Stimulated activated CD8-positive, alpha-beta memory T cell treated with anti-CD3 and anti-CD28 coated beads, Interleukin-12 subunit alpha, Interleukin-12 subunit beta, amount 100 ng/mL, for 24 hours (primary cell): ENCODE data around the gene TM9SF1.

Source experiments
- DNase-seq: peaks from one replicate; pipeline ENCODE4 v3.0.0-alpha.2; 2020; ENCODE audit errors: extremely low read depth

The TM9SF1 gene

DNA sequence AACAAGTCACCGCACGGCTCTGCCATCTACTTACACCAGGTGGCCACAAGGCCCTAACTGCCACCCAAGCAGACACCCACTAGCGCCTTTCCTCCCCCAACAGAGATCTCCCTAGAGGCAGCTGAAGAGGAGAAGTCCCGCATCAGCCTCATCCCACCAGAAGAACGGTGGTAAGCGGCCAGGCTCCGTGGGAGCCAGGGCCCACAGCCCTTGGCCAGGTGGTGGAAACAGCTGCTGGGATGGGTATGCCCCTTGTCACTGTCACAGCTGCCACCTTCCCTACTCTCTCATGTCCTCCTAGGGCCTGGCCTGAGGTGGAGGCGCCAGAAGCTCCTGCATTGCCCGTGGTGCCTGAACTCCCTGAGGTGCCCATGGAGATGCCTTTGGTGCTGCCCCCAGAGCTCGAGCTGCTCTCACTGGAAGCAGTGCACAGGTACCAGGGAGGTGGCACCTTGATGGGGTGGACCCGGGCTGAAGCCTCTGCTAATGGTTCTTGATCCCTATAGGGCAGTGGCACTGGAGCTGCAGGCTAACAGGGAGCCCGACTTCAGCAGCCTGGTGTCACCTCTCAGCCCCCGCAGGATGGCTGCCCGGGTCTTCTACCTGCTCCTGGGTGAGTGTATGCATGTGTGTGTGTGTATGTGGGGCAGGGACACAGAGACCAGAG is 15.8 kb downstream of the TM9SF1 start:
- DNase-seq: no peak

DNA sequence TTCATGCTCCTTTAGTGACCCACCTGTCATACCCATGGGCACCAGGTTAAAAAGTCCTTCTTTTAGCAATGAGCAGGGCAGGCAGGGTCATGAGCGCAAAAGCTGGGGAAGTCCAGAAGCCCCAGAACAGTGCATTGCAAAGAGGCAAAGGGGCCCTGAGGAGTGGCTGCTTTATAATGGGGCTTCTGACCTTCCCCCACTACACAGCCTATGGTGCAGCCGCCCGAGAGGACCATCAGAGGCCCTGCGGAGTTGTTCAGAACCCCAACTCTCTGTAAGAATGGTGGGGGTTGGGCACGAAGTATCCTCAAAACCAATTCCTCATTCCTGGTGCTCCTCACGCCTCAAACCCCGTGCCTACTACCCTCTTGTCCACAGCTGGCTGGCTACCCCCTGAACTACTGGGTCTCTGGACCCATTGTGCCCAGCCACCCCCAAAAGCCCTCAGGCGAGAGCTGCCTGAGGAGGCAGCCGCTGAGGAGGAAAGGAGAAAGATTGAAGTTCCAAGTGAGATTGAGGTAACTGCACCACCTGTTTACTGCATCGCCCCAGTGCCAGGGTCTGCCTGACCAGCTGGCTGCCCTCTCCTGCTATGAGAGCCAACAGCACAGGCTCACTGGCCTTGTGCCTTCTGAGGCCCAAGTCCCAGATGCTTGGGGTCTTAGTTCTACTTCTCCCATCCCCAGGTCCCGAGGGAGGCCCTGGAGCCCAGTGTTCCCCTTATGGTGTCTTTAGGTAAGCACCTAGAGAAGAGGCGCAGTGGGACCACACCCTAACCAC is 16.7 kb downstream of the TM9SF1 start:
- no peak for DNase-seq

DNA sequence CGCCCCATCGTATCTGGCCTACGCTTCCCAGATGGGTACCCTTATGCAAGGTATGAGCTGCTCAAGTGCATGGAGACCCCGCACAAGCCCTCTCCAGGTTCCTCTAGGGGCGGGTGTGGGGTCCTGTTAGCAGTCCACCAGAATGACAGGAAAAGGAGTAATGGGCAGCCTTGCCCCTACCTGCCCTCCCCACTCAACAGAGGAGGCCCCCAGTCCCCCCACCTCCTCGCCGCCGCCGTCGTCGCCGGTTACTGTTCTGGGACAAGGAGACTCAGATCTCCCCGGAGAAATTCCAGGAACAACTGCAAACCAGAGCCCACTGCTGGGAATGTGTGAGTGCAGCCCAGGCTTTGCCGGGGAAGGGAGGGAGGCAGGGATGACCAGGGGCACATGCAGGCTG is 17.4 kb downstream of the TM9SF1 start:
- no peak for DNase-seq

DNA sequence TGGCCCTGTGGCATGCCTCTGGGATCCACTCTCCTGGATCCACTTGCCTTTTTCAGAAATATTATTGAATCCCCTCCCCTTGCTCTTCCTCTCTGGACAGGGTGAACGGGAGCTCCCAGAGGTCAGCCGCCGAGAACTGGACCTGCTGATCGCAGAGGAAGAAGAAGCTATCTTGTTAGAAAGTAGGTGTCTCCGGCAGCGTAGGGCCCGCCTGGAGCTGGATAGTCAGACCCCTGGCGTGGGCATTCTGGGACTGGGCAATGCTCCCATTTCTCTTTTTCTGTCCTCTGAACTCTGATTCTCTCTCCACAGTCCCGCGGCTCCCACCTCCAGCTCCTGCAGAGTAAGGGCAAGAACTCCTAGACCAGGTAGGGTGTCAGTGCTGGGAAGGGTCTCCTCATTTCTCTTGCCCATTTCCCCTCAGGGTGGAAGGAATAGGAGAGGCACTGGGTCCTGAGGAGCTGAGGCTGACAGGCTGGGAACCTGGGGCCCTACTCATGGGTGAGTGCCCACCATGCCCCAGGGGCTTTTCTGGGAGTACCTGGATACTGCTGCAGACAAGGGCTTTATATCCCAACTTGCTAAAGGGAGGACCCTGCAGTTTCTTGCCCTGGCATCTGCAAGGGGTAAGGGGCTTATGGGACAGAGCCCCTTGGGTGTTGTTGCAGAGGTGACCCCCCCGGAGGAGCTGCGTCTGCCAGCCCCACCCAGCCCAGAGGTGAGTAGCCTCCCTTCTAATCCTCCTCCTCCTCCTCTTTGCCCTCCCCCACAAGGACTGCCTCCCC is 18.0 kb downstream of the TM9SF1 start:
- no peak for DNase-seq

DNA sequence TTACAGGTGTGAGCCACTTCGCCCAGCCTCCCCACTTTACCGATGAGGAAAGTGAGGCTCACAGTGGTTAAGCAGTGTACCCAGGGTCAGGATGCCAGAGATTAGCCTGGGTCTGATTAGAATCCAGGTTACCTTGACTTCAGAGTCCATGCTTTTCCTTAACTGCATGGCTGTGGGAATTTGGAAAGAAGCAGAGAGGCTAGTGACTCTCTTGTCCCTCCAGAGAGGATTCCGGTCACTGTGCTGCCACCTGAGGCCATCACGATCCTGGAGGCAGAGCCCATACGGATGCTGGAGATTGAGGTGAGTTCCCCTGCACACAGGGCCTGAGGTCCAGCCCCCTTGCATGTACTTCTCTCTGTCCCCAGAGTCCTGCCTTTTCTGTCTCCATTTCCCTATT is 18.6 kb downstream of the TM9SF1 start:
- no peak for DNase-seq

DNA sequence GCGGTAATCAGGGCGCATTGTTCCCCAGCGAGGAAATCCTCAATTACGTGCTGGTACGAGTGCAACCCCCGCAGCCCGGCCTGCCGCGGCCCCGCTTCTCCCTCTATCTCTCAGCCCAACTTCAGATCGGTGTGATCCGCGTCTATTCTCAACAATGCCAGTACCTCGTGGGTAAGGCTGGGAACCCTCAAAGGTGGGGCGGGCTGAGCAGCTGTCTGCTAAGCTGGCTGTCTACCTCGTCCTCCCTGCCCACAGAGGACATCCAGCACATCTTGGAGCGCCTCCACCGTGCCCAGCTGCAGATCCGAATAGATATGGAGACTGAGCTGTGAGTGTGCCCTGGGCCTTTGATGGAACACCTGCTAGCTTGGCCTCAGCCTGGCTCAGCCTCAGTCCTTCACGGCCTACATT is 22.4 kb downstream of the TM9SF1 start:
- no peak for DNase-seq

DNA sequence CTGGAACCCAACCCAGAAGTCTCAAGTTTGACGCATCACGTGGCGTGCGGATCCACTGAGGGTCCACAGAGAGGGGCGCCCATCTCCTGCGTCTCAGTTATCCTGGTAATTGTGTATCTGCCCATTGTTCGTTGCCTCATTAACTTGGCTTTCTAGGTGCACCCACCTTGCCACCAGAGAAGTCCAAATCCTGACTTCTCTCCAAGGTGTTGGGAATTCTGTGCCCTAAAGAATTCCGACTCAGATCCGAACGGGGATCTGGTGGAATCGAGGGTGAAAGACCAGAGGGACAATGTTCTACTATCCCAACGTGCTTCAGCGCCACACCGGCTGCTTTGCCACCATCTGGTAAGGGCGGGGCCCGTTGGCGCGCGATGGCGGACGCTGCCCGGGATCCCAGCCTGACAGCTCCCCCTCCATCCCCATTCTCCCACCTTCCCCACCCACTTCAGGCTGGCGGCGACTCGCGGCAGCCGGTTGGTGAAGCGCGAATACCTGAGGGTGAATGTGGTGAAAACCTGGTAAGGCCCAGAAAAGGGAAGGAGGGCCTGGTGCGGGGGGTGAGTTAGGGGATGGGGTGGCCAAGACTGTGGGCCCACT is 22.9 kb downstream of the TM9SF1 start:
- no peak for DNase-seq

DNA sequence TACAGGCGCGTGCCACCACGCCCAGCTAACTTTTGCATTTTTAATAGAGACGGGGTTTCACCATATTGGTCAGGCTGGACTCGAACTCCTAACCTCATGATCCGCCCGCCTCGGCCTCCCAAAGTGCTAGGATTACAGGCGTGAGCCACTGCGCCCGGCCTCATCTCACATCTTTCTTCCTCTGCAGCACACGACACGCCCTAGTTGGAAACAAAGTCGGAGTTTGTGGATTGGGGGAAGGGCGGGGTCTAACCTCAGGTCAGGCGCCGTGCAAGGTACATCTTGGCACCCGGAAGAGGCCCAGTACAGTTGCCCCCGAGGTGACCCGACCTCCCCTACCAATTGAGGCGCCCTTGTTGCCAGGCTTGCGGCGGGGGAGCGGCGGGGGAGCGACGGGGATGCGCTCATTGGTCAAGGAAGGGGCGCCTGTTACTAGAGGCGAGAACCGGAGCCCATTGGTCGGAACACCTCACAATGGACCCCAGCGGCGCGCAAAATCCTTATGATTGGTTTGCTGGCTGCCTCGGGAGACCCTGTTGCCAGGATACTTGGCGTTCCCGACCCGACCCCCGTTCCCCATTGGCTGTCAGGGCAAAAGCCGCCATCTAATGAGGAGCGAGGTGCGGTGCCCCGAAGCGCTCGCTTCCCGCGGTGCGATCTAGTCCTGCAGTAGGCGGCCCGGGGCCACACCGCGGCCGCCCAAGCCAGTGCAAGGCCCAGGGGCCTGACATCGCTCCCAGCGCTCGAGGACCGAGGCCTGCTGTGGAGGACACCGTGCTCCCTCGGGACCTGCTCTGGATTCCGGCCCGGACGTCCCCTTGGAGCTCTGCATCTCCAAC is 23.6 kb downstream of the TM9SF1 start, which contains the start of gene REC8:
REC8 (plus strand) TSS at position 659 of the 839 bp plus-strand sequence. CDS start 473 bp downstream, outside the sequence.
- peak; percentile 41 for DNase-seq

DNA sequence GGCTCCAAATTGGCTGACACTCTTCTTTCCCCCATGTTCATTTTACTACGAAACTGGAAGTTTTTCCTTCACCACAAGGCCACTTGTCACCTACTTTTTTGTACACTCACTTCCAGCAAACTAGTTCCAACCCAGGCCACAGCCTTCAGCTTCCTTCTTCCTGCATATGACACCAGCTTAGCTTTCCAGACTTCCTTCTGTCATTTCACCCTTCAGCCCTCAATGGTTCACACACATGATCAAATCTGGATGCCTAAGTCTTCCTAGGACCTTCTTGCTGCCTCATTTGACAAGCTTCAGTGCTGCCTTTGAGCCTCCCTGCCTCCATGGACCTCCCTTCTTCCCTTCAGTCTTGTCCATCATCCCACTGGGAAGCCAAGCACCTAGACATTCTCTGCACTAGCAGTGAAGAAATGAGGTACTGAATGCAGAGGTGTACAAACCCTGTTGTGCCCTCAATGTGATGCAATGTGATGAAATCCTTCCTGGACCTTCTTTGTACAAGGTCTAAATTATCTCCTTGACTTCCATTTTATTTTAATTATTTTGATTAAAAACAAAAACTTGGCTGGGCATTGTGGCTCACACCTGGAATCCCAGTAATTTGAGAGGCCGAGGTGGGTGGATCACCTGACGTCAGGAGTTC is 27.6 kb downstream of the TM9SF1 start:
- no peak for DNase-seq

DNA sequence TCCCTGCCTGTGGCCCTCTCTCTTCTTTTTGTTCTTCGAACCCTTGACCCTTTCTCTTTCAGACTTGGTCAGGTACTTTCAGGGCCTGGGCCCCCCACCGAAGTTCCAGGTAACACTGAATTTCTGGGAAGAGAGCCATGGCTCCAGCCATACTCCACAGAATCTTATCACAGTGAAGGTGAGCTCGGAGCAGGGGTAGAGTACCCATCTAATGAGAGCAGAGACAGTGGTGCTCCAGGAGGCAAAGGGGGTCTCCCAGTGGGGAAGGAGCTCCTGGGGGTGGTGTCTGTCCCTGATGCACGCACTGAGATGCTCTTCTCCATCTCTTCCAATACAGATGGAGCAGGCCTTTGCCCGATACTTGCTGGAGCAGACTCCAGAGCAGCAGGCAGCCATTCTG is 29.5 kb downstream of the TM9SF1 start:
- DNase-seq: no peak

DNA sequence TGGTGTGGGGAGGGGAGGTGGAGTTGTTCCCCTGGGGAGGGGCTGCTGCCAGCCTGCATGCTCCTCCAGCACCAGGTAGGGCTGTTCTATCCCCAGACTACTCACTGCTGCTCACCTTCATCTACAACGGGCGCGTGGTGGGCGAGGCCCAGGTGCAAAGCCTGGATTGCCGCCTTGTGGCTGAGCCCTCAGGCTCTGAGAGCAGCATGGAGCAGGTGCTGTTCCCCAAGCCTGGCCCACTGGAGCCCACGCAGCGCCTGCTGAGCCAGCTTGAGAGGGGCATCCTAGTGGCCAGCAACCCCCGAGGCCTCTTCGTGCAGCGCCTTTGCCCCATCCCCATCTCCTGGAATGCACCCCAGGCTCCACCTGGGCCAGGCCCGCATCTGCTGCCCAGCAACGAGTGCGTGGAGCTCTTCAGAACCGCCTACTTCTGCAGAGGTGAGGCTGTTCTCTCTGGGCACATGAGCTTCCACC is 30.7 kb downstream of the TM9SF1 start:
- no peak for DNase-seq

DNA sequence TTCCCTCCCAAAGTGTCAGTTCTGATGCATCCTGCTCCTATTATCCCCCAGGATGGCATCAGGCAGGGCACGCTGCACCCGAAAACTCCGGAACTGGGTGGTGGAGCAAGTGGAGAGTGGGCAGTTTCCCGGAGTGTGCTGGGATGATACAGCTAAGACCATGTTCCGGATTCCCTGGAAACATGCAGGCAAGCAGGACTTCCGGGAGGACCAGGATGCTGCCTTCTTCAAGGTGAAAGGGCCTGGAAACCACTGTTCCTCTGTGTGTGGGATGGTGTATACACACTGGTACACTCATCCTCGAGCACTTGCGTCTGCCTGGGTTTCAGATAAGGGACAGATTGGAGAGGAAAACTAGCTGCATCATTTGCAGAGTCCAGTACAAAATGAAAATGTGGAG is 33.1 kb downstream of the TM9SF1 start:
- DNase-seq: no peak

DNA sequence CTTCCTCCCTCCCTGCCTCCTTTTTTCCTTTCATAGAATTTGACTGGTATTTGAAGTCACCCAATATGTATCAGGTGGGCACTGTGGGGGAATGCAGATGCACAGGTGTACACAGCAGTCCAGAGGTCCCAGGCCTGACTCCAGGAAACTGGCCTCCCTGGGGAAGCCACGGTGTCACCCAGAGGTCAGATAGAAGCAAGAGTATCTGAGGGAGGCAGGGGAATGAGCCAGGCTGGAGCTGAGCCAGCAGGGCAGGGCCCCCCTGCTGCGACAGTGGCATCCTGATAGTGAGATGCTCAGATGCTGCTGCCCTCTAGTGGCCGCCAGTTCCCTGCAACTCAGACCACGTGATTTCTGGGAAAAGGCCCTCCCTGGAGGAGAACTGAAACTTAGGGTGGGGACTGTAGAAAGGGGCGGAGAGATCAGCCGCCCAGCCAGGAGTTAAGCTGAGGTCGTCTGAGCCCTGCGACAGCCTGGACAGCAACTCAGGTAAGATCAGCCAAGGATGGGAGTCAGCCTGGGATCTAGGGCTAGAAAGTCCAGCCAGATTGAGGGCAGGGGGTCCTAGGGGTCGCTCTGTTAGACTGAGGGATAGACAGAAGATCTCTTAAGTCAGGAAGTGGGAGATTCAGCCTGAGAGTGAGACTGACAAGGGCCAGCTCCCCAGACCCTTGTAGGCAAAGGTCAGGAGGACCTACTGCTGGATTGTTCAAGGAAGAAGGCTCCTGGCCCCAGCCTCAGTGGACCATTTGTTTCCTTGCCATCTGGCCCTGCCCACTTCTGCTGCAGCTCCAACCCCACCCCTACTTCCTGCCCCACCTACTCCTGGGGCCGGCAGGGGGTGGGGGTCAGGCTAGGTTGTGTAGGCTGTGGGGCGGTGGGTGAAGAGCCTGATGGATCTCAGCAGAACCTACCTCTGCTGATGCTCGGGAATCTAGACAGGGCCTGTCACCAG is 34.1 kb downstream of the TM9SF1 start, which contains the start of gene IRF9:
IRF9 (plus strand) TSS at position 416 of the 955 bp plus-strand sequence. CDS start 880 bp downstream, outside the sequence.
- peak; percentile 84 for DNase-seq

DNA sequence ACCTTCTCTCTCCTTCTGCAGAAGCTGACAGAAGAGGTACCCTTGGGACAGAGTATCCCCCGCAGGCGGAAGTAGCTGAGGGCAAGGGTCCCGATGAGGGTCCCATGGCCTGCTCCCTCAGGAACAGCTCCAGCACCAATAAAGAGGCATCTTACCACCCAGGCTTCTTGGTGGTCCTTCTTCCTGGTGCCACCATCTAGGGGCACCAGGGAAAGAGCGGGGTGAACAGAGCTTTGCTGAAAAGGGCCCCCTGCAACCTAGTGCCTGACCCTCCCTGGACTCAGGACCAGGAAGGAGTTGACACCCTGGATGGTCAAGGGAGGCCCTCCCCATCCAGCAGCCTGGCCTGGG is 34.8 kb downstream of the TM9SF1 start:
- DNase-seq: no peak

DNA sequence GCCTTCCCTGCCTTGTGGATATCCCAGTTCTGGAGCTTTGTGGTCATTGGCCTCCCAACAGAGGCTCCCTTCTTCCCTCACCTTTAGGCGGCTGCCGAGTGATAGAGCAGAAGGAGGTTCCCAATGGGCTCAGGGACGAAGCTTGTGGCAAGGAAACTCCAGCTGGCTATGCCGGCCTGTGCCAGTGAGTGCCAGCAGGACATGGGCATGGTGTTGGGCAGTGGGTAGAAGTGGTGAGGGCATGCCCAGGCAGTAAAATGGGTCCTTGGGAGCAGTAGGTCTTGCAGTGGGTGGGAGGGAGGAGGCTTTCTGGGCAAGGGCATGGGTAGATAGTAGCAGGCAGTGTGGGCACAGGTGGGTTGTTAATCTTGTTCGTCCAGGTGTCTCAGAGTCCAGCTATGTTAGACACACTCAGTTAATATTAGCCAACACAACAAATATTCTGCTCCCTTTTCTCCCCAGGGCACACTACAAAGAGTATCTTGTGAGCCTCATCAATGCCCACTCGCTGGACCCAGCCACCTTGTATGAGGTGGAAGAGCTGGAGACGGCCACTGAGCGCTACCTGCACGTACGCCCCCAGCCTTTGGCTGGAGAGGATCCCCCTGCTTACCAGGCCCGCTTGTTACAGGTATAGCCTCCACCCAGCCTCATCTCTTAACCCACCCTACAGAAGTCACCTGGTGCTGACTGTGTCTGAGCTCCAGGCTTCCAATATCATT is 35.3 kb downstream of the TM9SF1 start:
- no peak for DNase-seq

DNA sequence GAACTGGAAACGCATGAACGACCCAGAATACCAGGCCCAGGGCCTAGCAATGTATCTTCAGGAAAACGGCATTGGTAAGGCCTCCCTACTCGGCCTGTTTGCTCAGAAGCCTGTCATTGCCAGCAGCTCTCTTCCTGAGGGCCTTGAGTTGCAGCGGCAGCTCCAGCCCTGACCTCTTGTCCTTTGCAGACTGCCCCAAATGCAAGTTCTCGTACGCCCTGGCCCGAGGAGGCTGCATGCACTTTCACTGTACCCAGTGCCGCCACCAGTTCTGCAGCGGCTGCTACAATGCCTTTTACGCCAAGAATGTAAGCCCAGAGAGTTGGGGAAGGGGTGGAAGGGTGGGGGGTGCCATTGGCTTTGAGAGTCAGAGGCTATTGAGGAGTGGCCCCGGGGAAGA is 37.9 kb downstream of the TM9SF1 start:
- no peak for DNase-seq

DNA sequence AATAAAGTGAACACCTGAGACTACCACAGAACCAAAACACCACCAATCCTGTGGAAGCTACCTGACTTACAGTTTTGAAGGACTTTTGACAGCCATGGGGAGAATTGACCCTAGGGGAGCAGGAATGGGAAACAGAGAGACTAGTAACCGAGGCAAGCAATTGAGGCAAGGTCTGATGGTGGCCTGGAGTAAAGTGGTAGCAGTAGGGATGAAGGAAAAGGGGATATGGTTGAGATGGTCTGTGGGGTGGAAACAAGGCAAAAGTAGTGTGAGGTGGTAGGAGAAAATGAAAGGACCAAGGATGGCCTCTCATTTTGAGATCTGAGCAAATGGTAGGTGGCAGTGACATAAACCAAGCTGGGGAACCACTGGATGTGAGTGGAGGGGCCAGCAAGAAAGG is 38.4 kb downstream of the TM9SF1 start:
- no peak for DNase-seq

DNA sequence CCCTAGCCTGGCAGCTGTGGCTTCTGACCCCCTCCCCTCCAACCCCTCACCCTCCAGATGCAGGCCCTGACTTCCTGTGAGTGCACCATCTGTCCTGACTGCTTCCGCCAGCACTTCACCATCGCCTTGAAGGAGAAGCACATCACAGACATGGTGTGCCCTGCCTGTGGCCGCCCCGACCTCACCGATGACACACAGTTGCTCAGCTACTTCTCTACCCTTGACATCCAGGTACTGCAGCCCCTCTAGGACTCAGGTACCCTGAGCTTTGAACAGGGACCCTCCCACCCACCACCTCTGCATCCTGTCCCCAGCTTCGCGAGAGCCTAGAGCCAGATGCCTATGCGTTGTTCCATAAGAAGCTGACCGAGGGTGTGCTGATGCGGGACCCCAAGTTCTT is 40.1 kb downstream of the TM9SF1 start:
- DNase-seq: no peak
